Activated T-helper 1 cell treated with anti-CD3 and anti-CD28 coated beads, Interleukin-2, amount 50 U/mL, for 16 hours (primary cell): ENCODE measurements around the gene SCNN1A.

Experiments
- DNase-seq, 2 donors: peaks; one replicate each; pipeline ENCODE4 v3.0.0-alpha.2; 2020; ENCODE audit warnings: low read depth in 1 of 2, low spot score in 1 of 2

Gene SCNN1A

DNA sequence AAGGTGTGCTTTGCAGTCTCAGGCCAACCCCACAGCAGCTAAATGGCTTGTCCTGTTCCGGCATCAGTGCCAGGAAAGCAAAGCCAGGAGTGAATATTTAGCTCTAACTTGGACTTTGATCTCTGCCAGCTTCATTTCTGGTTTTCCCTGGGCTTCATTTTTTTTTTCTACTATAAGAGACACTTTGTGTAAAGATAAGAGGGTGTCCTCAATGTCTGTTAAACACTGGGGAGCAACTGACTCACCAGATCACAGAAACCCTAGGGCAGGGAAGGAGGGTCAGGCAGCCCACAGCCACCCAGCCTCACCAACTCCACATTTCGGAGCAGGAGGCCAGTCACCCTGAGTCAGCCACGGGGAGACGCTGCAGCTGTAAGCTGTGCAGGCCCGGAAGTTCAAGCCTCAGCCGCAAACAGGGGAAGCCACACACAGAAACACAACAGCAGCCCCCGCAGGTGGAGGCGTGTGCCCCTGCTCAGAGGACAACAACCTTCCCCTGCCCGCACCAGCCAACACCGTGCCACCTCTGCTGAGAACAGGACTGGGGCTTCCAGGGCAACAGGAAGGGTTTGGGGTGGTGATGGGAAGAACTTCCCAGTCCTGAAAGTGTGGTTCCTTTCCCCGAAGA lies 39.8 kb downstream of the SCNN1A start:
- peak; percentile 67 to 75 for DNase-seq

DNA sequence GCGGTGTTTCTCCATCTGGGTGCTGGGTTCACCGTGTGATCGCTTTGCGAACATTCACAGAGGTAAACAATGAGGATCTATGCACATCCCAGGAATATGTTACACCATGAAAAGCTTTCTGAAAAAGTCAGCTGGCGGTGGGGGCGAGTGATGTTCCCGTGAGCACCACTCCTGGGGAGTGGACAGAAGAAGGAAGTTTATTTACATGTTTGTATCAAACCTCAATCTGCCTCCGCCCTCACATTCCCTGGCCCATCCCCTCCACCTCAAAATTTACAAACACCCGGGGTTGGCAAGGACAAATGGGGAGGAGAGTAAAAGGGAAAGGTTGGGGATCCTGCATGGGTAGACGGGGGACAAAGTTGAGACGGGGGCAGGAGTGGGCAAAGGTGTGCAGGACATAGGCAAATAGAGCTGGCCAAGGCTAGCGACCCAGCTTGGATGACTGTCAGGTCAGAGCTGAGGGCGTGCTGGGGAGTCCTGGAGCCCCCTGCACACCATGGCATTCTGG lies 40.4 kb downstream of the SCNN1A start:
- no peak for DNase-seq

DNA sequence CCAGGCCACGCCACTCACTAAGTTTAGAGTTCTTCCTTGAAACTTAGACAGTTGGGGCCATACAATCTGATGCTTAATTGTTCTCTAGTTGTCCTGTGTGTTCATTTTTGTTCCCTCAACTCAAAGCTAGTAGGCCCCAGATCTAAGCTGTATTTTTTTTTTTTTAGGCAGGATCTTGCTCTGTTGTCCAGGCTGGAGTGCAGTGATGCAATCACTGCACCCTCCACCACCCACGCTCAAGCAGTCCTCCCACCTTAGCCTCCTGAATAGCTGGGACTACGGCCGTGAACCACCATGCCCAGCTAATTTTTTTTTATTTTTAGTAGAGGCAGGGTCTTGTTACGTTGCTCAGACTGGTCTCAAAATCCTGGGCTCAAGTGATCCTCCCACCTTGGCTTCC lies 41.0 kb downstream of the SCNN1A start:
- DNase-seq = no peak

DNA sequence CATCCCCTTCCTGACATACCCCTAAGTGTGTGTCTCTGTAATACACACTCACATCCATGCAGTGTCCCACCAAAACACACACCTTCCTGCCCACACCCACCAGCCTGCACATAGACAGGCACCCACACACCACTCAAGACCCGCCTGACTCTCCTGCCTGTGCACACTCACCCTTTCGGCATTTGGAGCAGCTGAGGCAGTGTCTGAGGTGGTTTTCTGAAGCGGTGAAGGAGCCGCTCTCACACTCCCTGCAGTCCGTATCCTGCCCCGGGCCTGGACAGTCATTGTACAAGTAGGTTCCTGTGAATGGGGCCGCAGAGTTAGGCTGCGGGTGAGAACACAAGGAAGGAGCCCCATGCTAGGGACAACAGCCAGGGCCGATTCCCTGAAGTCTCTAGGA lies 41.8 kb downstream of the SCNN1A start:
- no peak for DNase-seq

DNA sequence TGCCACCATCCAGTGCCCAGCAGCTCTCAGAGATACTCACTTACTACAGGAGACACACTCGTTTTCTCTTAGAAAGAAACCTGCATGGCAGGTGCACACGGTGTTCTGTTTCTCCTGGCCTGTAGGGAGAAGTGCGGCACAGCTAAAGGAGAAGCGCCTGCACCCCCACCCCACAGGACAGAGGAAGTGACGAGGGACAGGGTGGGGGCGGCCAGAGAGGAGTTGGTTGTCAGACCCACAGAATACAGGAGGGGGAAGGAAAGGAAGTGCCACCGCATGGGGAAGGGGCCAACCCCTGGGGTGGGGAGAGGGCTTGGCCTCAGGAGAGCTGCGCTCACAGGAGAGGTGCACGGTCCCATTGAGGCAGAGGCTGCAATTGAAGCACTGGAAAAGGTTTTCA lies 42.3 kb downstream of the SCNN1A start:
- no peak for DNase-seq

DNA sequence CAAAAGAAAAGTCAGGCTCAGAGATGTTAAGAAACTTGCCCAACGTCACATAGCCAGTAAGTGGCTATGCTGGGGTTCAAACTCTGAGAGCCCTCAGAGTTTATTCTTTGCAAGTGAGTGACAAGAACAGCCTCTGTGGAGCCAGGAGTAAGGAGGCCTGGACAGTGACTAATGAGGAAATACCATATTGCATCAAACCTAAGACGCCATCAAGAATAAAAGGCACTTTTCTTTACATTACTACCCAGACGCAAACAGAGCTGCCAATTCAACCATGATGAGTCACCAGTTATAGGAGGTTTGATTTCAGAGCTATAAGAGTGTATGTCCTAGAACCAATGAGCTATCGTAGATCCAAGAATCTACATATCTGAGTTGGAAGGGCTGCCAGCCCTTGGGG lies 42.9 kb downstream of the SCNN1A start:
- no peak for DNase-seq

DNA sequence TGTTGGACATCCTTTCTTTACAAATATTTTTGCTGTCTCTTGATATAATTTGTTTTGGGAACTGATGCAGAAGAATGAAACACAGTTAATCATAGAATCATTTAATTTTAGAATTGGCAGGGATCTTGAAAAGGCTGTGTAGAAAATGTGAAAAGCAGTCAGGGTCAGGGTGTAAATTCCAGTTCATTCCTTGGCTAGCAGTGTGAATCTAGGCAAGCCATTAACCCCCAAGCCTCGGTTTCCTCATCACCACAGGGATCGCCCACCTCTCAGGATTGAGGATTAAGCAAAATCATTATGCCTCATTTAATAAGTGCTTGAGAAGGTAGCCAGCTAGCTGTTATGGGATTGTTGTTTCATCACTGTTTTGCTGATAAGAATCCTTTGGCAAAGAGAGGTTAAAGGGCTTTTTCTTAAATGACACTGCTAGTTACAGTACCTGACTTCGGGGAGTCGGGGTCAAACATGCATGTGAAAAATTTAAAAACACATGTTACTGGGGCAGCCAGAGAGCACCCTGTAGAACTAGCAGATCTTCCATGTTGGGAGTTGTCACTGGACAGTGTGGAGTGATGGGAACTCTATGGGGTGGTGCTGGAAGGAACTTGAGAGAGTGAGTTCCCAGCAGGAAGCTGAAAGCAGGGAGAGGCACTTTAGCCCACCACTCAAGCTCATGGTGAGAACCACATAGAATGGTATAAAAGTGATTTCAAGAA lies 44.2 kb downstream of the SCNN1A start:
- DNase-seq = no peak

DNA sequence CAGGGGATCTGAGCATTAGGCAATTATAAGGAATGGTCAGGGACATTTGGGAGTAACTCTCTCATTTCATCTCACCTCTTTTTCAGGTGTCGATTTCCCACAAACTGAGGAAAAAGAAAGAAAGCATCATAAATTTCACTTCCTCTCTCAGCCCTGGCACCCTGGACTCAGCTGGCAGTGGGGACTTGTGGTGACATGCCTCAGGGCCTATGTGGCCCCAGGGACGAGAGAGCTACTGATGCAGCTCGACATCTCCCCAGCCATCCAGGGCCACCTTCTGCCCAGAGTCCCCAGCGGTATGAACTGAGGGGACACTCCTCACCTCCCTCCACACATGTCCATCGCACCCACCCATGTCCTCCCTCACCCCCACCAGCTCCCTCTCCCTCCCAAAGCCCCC lies 45.2 kb downstream of the SCNN1A start:
- no peak for DNase-seq

DNA sequence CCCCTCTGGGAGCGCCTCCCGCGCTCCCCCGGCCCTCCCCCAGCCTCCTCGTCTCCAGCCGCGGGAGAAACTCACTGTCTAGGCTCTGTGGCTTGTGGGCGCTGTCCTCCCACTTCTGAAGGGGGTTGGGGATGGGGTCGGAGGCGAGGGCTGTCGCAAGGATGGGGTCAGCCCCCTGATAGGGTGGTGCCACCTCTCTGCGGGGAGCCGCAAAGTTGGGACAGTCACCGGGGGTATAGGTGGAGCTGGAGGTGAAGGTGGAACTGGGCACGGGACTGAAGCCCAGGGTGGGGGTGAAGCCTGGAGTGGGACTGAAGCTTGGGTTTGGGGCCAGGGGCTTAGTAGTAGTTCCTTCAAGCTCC lies 45.7 kb downstream of the SCNN1A start:
- no peak for DNase-seq

- DNase-seq = no peak
Measured at GRCh38 chr12:6328945-6329702, 46.2 kb downstream of the SCNN1A start.

- DNase-seq = no peak
Measured at GRCh38 chr12:6328045-6328779, 47.2 kb downstream of the SCNN1A start.

- DNase-seq = no peak
Measured at GRCh38 chr12:6327229-6328041, 47.9 kb downstream of the SCNN1A start.

DNA sequence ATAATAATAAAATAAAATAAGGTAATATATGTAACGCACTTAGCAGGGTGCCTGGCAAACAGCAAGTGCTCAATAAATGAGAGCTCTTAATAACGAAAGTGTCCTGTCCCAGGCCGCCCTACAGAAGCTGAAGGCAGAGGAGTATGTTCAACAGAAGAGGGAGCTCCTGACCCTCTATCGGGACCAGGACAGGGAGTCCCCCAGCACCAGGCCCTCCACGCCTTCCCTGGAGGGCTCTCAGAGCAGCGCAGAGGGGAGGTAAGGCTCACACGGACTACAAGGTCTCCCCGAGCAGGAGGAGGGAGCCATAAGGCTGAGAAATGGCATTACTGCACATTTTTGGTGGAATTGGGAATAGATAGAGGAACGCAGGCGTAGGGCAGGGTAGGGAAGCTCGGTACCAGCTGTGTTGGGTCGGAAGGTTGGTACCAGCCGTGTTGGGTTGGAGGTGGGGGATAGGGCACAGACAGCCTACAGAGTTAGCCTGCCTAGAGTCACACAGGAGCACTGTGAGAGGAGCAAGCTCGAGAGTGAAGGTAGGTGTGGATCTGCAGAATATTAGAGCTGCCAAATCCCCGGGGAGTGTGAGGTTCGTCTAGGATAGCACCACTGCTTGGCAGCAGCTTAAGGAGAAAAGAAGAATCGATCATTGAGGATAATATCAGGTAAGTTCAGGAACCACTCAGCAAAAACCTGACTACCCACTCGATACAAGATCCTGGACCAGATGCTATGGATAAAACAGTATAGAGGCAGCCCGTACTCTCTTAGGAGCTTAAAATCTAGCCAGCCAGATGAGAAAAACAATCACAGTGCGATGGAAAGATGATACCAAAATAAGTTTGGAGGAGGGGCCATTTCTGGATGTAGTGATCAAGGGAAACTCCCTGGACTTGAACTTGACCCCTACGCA lies 48.8 kb downstream of the SCNN1A start:
- DNase-seq = no peak

GRCh38 chr12:6324936-6325750 lies 50.2 kb downstream of the SCNN1A start:
- no peak for DNase-seq

DNA sequence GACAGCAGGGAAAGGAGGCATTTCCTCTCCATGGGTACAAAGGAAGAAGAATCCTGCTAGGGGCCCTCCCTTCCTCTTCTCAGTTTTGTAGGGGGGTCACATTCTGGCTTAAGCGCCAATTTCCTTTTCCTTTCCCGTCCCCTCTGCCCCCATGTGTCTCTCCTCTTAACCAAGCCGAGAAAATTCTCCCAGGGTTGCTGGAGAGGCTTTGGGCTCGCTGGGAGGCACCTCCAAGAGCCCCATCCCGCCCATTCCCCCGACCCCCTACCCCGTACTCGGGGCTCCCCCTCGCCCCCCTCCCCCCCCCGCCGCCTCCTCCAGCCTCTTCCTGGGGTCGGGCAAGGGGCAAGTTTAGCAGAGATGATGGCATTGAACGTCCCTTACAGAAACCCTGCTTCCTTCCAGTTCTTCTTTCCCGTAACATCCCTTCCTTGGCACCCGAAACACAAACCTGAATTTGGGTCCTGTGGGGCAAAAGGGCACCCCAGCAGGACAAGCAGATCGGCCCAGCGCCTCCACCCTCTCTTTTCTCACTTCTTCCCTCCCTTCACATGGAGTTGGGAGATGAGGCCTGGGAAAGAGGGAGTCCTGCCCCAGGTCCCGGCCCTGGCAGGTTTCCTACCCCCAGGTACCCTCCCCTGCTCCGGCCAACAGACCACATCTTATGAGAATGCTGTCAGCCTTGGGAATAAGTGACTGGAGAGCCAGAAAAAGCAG lies 51.2 kb downstream of the SCNN1A start:
- no peak for DNase-seq

DNA sequence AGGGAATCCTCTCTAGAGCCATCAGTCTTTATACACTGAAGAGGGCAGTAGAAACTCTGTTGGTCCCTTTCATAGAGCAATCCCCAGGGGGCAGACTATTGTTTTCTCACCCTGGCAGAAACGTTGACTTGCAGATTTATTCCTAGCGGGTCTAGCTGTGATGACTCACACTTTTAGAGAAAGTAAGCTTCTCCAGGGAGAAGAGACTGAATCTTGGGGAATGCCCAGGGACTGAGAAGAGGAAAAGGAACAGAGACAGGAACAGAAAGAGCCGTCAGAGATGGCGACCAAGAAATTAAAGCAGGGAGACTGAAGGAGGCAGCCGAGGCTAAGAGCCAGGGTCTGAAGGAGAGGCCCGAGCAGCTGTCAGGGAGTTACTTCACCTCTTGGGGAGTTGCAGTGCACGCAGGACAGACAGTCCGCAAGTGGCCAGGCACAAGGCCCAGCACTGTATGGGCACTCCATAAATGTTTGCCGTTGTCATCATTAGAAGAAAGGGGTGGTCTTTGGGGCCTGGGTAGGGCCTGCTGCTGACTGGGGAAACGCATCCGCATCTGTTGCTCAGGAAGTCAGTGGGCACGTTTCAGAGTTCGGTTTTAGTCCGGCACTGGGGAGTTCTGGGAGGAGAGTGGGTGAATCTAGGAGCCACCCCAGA lies 51.9 kb downstream of the SCNN1A start:
- DNase-seq = no peak

GRCh38 chr12:6322969-6323339 lies 52.4 kb downstream of the SCNN1A start:
- DNase-seq = no peak

DNA sequence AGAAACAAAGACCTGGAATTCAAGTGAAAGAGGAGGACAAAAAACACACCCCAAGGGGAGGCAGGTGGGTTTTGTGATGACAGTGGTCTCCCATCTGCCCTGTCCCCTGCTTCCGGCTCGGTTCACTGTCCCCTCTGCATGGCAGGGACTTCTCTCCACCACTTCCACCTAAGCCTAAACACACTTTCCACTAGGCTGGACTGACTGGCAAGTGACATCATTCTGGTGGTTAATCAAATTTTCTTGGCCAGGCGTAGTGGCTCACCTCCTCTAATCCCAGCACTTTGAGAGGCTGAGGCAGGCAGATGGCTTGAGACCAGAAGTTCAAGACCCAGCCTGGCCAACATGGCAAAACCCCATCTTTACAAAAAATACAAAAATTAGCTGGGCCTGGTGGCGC lies 53.0 kb downstream of the SCNN1A start:
- no peak for DNase-seq
